ENCODE results near the gene HMGXB3. TPM values are rescaled to one million over a fixed set of nuclear protein-coding genes. Genes with fewer than 3 reads are reported as not detected.

Gene HMGXB3
- total RNA-seq, 3 donors from 2014 or later (not counting 1 experiment from before 2014, with no cell fraction given): 39.0 to 46.5 (median 45.8) TPM

GRCh38 chr5:149961957-149962409, 38.6 kb upstream of the HMGXB3 start:
- no peak for ATAC-seq
- TF ChIP-seq, protein P1, sequence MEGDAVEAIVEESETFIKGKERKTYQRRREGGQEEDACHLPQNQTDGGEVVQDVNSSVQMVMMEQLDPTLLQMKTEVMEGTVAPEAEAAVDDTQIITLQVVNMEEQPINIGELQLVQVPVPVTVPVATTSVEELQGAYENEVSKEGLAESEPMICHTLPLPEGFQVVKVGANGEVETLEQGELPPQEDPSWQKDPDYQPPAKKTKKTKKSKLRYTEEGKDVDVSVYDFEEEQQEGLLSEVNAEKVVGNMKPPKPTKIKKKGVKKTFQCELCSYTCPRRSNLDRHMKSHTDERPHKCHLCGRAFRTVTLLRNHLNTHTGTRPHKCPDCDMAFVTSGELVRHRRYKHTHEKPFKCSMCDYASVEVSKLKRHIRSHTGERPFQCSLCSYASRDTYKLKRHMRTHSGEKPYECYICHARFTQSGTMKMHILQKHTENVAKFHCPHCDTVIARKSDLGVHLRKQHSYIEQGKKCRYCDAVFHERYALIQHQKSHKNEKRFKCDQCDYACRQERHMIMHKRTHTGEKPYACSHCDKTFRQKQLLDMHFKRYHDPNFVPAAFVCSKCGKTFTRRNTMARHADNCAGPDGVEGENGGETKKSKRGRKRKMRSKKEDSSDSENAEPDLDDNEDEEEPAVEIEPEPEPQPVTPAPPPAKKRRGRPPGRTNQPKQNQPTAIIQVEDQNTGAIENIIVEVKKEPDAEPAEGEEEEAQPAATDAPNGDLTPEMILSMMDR (IDR thresholded peaks at IDR 0.05): no peak
- peak overlapping the region; percentile 97 for H3K4me3 Mint-ChIP-seq
- no peaks in the 10 kb centered on the region for H3K27me3 ChIP-seq (ENCODE audit: control insufficient read depth, insufficient read depth, low read length)
- intact Hi-C loops (cut with micrococcal nuclease): loop anchor here (2.0 kb wide), 1 partner anchor 85 kb away; no protein-coding TSS in a partner anchor
- no peaks in the 10 kb centered on the region for H3K27me3 Mint-ChIP-seq (ENCODE audit: low read depth in 2 of 2)
- H3K4me3 ChIP-seq (ENCODE audit: low read length): no peak overlapping the region
- peak in 1 of 2 donors; percentile 42 for DNase-seq
- H3K4me1 ChIP-seq (ENCODE audit: control insufficient read depth, insufficient read depth, low read length): peaks cover 17% of the 10 kb centered on the region
- peaks cover 29 to 36% of the 10 kb centered on the region in 2 donors for H3K4me1 Mint-ChIP-seq
- no peaks in the 10 kb centered on the region for H3K9me3 Mint-ChIP-seq
- WGBS (ENCODE audit: insufficient coverage): 91% methylated on average over 6 of the region's 6 CpGs
- H3K36me3 Mint-ChIP-seq: no peaks in the 10 kb centered on the region
- peak overlapping the region; percentile 95 to 96 for H3K27ac Mint-ChIP-seq
- H3K27ac ChIP-seq (ENCODE audit: low read length): no peak overlapping the region
- H3K36me3 ChIP-seq (ENCODE audit: control insufficient read depth, insufficient read depth, low read length): no peaks in the 10 kb centered on the region
- H3K9me3 ChIP-seq (ENCODE audit: control insufficient read depth, insufficient read depth, low read length): no peaks in the 10 kb centered on the region

DNA sequence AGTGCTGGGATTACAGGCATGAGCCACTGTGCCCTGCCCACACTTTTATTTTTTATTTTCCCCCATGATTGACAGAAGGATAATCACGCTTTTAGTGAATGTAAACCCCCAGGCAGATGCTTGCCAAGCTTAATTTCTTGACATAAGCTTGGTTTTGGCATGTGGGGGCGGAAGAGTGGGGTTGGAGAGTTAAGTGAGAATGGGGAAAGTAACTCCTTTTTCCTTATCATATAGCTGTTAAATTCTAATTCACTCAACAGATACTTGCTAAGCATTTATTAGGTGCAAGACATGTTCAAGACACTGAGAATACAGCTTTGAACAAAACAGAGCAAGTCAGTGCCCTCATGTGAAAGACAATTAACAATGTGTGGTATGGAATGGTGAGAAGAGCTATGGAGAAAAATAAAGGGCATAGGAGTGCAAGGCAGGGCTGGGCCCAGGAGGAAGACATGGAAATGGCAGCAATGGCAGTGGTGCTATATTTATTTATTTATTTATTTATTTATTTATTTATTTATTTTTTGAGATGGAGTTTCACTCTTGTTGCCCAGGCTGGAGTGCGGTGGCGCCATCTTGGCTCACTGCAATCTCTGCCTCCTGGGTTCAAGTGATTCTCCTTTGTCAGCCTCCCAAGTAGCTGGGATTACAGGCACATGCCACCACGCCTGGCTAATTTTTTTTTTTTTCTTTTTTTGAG, 37.8 kb upstream of the HMGXB3 start:
- Mint-ChIP-seq H3K4me1 (peaks cover 36 to 37% of the 10 kb centered on the region in 2 donors), H3K36me3 (no peaks in the 10 kb centered on the region), H3K27ac (no peak overlapping the region), H3K4me3 (no peak overlapping the region), H3K27me3 (ENCODE audit: low read depth in 2 of 2) (no peaks in the 10 kb centered on the region), H3K9me3 (no peaks in the 10 kb centered on the region)
- DNase-seq (no peak), ATAC-seq (no peak)
- 98% methylated on average over 5 of the region's 5 CpGs for WGBS (ENCODE audit: insufficient coverage)
- Histone ChIP-seq H3K9me3 (ENCODE audit: control insufficient read depth, insufficient read depth, low read length) (no peaks in the 10 kb centered on the region), H3K36me3 (ENCODE audit: control insufficient read depth, insufficient read depth, low read length) (no peaks in the 10 kb centered on the region), H3K4me3 (ENCODE audit: low read length) (no peak overlapping the region), H3K27ac (ENCODE audit: low read length) (no peak overlapping the region), H3K27me3 (ENCODE audit: control insufficient read depth, insufficient read depth, low read length) (no peaks in the 10 kb centered on the region), H3K4me1 (ENCODE audit: control insufficient read depth, insufficient read depth, low read length) (peaks cover 17% of the 10 kb centered on the region)
- TF ChIP-seq, protein P1 (IDR thresholded peaks at IDR 0.05): no peak
- intact Hi-C loops (cut with micrococcal nuclease): no loop called here

DNA sequence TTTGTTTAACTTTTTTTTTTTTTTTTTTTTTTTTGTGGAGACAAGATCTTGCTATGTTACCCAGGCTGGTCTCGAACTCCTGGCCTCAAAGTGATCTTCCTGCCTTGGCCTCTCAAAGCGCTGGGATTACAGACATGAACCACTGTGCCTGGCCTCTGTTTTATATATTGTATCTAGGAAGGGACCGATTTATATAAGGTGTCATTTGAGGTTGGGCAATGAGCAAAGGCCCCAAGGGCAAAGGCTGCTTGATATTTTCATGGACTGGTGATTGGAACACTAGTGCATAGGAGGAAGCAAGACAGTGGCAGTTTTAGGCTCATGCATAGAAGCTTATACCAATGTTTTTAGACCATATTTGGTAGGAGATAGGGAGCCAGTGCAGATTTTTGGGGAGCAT, 36.8 kb upstream of the HMGXB3 start:
- TF ChIP-seq, protein P1 (IDR thresholded peaks at IDR 0.05): no peak
- ATAC-seq: no peak

More for the DNA sequence above, 36.8 kb upstream of the HMGXB3 start:
- H3K27me3 ChIP-seq (ENCODE audit: control insufficient read depth, insufficient read depth, low read length): no peaks in the 10 kb centered on the region
- peaks cover 17% of the 10 kb centered on the region for H3K4me1 ChIP-seq (ENCODE audit: control insufficient read depth, insufficient read depth, low read length)
- Mint-ChIP-seq H3K4me3 (no peak overlapping the region), H3K27ac (no peak overlapping the region), H3K4me1 (peaks cover 36 to 38% of the 10 kb centered on the region in 2 donors), H3K36me3 (no peaks in the 10 kb centered on the region), H3K27me3 (ENCODE audit: low read depth in 2 of 2) (no peaks in the 10 kb centered on the region), H3K9me3 (no peaks in the 10 kb centered on the region)
- no peak overlapping the region for H3K4me3 ChIP-seq (ENCODE audit: low read length)
- WGBS (ENCODE audit: insufficient coverage): 93% methylated on average over 3 of the region's 3 CpGs
- H3K27ac ChIP-seq (ENCODE audit: low read length): no peak overlapping the region
- no peaks in the 10 kb centered on the region for H3K36me3 ChIP-seq (ENCODE audit: control insufficient read depth, insufficient read depth, low read length)
- intact Hi-C loops (cut with micrococcal nuclease): no loop called here
- H3K9me3 ChIP-seq (ENCODE audit: control insufficient read depth, insufficient read depth, low read length): no peaks in the 10 kb centered on the region
- no peak for DNase-seq

Measured in natural killer cell (primary cell).